IMR-90 (cell line): Measurements from ENCODE around the gene C16orf89. TPM values are rescaled to one million over a fixed set of nuclear protein-coding genes. Genes with fewer than 3 reads are reported as not detected.

ENCODE experiments used
- ATAC-seq: fragments of 200-7000 bp; cut with Tn5 transposase; 2 replicates; pipeline ENCODE4 v1.9.1; 2020; ENCODE audit warnings: low read depth, mild to moderate bottlenecking, moderate library complexity
- BruUV-seq: library from RNA; stranded (reverse); fragments of 400-500 nt; replicated peaks from 2 replicates; lab custom pipeline; 2021; lab: Mats Ljungman, UMichigan
- CTCF ChIA-PET: fragments of 300-600 bp; formaldehyde crosslinking; extraction: SDS; loops from one replicate; lab custom pipeline; 2021; ENCODE audit warnings: antibody characterized with exemption; lab: Yijun Ruan, JAX
- POLR2A ChIA-PET: fragments of 300-600 bp; sonication (Branson Sonifier 250); formaldehyde crosslinking; loops from one replicate; lab custom pipeline; 2022; ENCODE audit warnings: antibody characterized with exemption; ENCODE audit not compliant: unreplicated experiment; lab: Charles Lee
- DNase-seq: peaks from one replicate; pipeline ENCODE4 v3.0.0; 2013
- H2AFZ ChIP-seq: replicated peaks from 2 replicates; pipeline ENCODE3; 2013; ENCODE audit warnings: low read length, mild to moderate bottlenecking; ENCODE audit not compliant: poor library complexity
- H2AK5ac ChIP-seq: 2 replicates; pipeline ENCODE4 v1.6.1; 2013; ENCODE audit warnings: low read depth, low read length, inconsistent platforms
- H2AK9ac ChIP-seq: replicated peaks from 2 replicates; pipeline ENCODE3; 2013; ENCODE audit warnings: mild to moderate bottlenecking, low read depth, low read length, moderate library complexity; ENCODE audit not compliant: poor library complexity
- H2BK120ac ChIP-seq: 2 replicates; pipeline ENCODE4 v1.6.1; 2013; ENCODE audit warnings: low read depth, low read length, inconsistent platforms
- H2BK15ac ChIP-seq: 3 replicates; pipeline ENCODE4 v1.6.1; 2013; ENCODE audit warnings: low read depth, low read length, inconsistent platforms
- H2BK20ac ChIP-seq: 2 replicates; pipeline ENCODE4 v1.6.1; 2013; ENCODE audit warnings: low read depth, mild to moderate bottlenecking, inconsistent platforms, low read length, moderate library complexity
- H2BK5ac ChIP-seq: 2 replicates; pipeline ENCODE4 v1.6.1; 2013; ENCODE audit warnings: mild to moderate bottlenecking, low read depth, low read length, inconsistent platforms; ENCODE audit not compliant: poor library complexity, severe bottlenecking
- H3K14ac ChIP-seq: replicated peaks from 2 replicates; pipeline ENCODE4 v1.6.1; 2013; ENCODE audit warnings: low read depth, low read length, inconsistent platforms
- H3K18ac ChIP-seq: 2 replicates; pipeline ENCODE4 v1.6.1; 2013; ENCODE audit warnings: low read depth, low read length, control low read depth
- H3K23ac ChIP-seq: 2 replicates; pipeline ENCODE4 v1.6.1; 2013; ENCODE audit warnings: low read depth, low read length, inconsistent platforms
- H3K27ac ChIP-seq: 2 replicates; pipeline ENCODE4 v1.5.1; 2013; ENCODE audit warnings: mild to moderate bottlenecking, control low read depth, low read length; ENCODE audit not compliant: insufficient read depth
- H3K27me3 ChIP-seq: 2 replicates; pipeline ENCODE4 v1.6.1; 2013; ENCODE audit warnings: low read length; ENCODE audit not compliant: control insufficient read depth, insufficient read depth
- H3K36me3 ChIP-seq: 2 replicates; pipeline ENCODE4 v1.6.1; 2013; ENCODE audit warnings: low read length, mixed read lengths; ENCODE audit not compliant: control insufficient read depth, insufficient read depth
- H3K4ac ChIP-seq: 2 replicates; pipeline ENCODE4 v1.6.1; 2013; ENCODE audit warnings: low read depth, low read length, inconsistent platforms
- H3K4me1 ChIP-seq: 2 replicates; pipeline ENCODE4 v1.6.1; 2013; ENCODE audit warnings: low read length, mixed read lengths; ENCODE audit not compliant: control insufficient read depth, insufficient read depth
- H3K4me2 ChIP-seq: 2 replicates; pipeline ENCODE4 v1.6.1; 2013; ENCODE audit warnings: low read depth, mild to moderate bottlenecking, control low read depth, low read length, moderate library complexity
- H3K4me3 ChIP-seq: 2 replicates; pipeline ENCODE4 v1.5.1; 2013; ENCODE audit warnings: low read depth, mild to moderate bottlenecking, control low read depth, low read length, moderate library complexity; ENCODE audit not compliant: insufficient read depth
- H3K56ac ChIP-seq: 2 replicates; pipeline ENCODE4 v1.6.1; 2013; ENCODE audit warnings: low read length, inconsistent platforms; ENCODE audit not compliant: insufficient read depth; ENCODE audit errors: extremely low read depth
- H3K79me1 ChIP-seq, 2 experiments: 2 replicates each; pipeline ENCODE4 v1.6.1; 2013; ENCODE audit warnings: low read length in 2 of 2, inconsistent platforms in 1 of 2, low read depth in 1 of 2
- H3K9ac ChIP-seq: 2 replicates; pipeline ENCODE4 v1.6.1; 2013; ENCODE audit warnings: low read depth, low read length, control low read depth
- H3K9me1 ChIP-seq: 2 replicates; pipeline ENCODE4 v1.6.1; 2013; ENCODE audit warnings: low read length, inconsistent platforms; ENCODE audit not compliant: insufficient read depth
- H3K9me3 ChIP-seq: 2 replicates; pipeline ENCODE4 v1.6.1; 2013; ENCODE audit warnings: low read length; ENCODE audit not compliant: control insufficient read depth, insufficient read depth
- H4K20me1 ChIP-seq: 2 replicates; pipeline ENCODE4 v1.6.1; 2013; ENCODE audit warnings: low read length, inconsistent platforms; ENCODE audit not compliant: insufficient read depth
- H4K5ac ChIP-seq: 2 replicates; pipeline ENCODE4 v1.6.1; 2013; ENCODE audit warnings: mild to moderate bottlenecking, low read depth, low read length, control low read depth
- H4K8ac ChIP-seq, 2 experiments: 2 replicates each; pipeline ENCODE4 v1.6.1; 2013; ENCODE audit warnings: low read depth in 2 of 2, low read length in 2 of 2, control low read depth in 1 of 2, inconsistent platforms in 1 of 2
- H4K91ac ChIP-seq: 2 replicates; pipeline ENCODE4 v1.6.1; 2013; ENCODE audit warnings: low read depth, low read length, inconsistent platforms; ENCODE audit not compliant: insufficient read depth
- CTCF ChIP-seq: conservative IDR thresholded peaks from 2 replicates; pipeline ENCODE4 v1.5.1; 2012; ENCODE audit warnings: mild to moderate bottlenecking, low read depth, low read length, improper control_type of control experiment
- FOS ChIP-seq: fragments of 150-350 bp; IDR thresholded peaks from 2 replicates; pipeline ENCODE4 v1.6.1; 2016; ENCODE audit warnings: low read depth, low read length
- MAFK ChIP-seq: IDR thresholded peaks from 2 replicates; pipeline ENCODE4 v1.6.1; 2012; ENCODE audit warnings: low read depth, low read length, improper control_type of control experiment
- POLR2A ChIP-seq: IDR thresholded peaks from 2 replicates; pipeline ENCODE4 v1.6.1; 2012; ENCODE audit warnings: mild to moderate bottlenecking, low read depth, low read length
- RFX5 ChIP-seq: IDR thresholded peaks from 2 replicates; pipeline ENCODE4 v1.8.0; 2012; ENCODE audit warnings: low read depth, mild to moderate bottlenecking, low read length, moderate library complexity
- WGBS, 2 experiments: methylation state at CpG; one replicate each; pipeline versions ENCODE4 v1.1.5 to v1.1.7; 2013; ENCODE audit warnings: missing lambda C conversion rate in 2 of 2; ENCODE audit not compliant: insufficient read length in 1 of 2; ENCODE audit errors: extremely low coverage in 2 of 2; 5-methylcytosine and 5-hydroxymethylcytosine counted together
- dilution Hi-C: fragments of 300-500 bp; cut with HindIII; formaldehyde crosslinking; loops from one replicate; pipeline ENCODE4 v1.14.3; 2018; ENCODE audit warnings: low sequenced_read_pairs; ENCODE audit not compliant: unreplicated experiment
- in situ Hi-C: fragments of 300-500 bp; cut with MboI; formaldehyde crosslinking; loops from 3 replicates; pipeline ENCODE4 v1.14.3; 2019; ENCODE audit warnings: low sequenced_read_pairs, inconsistent platforms, mixed read lengths
- intact Hi-C: fragments of 100-400 bp; cut with micrococcal nuclease; formaldehyde crosslinking; loops from 2 replicates; pipeline ENCODE4 v1.10.0; 2022
- polyA plus RNA-seq, 3 experiments: library from polyadenylated mRNA; depleted of rRNA; stranded (reverse); fragments of >200 nt; gene quantifications; 2 replicates each; pipeline ENCODE4 v1.2.3, GENCODE V29; 2012; ENCODE audit warnings: low replicate concordance in 1 of 3
- total RNA-seq: library from RNA; depleted of rRNA; stranded (reverse); fragments of >200 nt; gene quantifications from 2 replicates; pipeline ENCODE4 v1.2.3, GENCODE V29; 2012

The C16orf89 gene
- total and polyA plus RNA-seq, 2 of the 4 experiments (the other 2 are of a cell fraction) = 0.17 to 0.18 TPM

- Histone ChIP-seq H3K9me1 (peaks cover 3% of the 10 kb centered on the region; the same call in 1 of the 2 replicates), H2BK20ac (no peak overlapping the region), H3K56ac (no peak overlapping the region), H2AK5ac (no peak overlapping the region), H3K4me3 (no peak overlapping the region), H3K4ac (no peak overlapping the region), H3K14ac (no peak overlapping the region), H3K4me2 (no peak overlapping the region), H4K8ac (no peak overlapping the region), H3K9me3 (no peaks in the 10 kb centered on the region), H3K27me3 (peaks cover 16% of the 10 kb centered on the region), H3K36me3 (no peaks in the 10 kb centered on the region), H4K91ac (no peak overlapping the region), H3K9ac (no peak overlapping the region), H4K5ac (no peak overlapping the region), H3K23ac (no peak overlapping the region), H2AFZ (no peak overlapping the region), H3K4me1 (peaks cover 3% of the 10 kb centered on the region; the same call in 1 of the 2 replicates), H2BK120ac (no peak overlapping the region), H2AK9ac (no peak overlapping the region), H2BK15ac (no peak overlapping the region), H2BK5ac (no peak overlapping the region), H3K79me1 (no peaks in the 10 kb centered on the region), H3K18ac (no peak overlapping the region), H3K27ac (no peak overlapping the region), H4K20me1 (no peaks in the 10 kb centered on the region)
- intact Hi-C loops (no loop called here), in situ Hi-C loops (no loop called here), dilution Hi-C loops (no loop called here)
- TF ChIP-seq RFX5 = no peak
- TF ChIP-seq FOS = no peak
- TF ChIP-seq POLR2A = no peak
- no peak for TF ChIP-seq MAFK
- no peak for TF ChIP-seq CTCF
- 58% methylated on average over 5 of the region's 10 CpGs; no CpG with 5 or more reads in 1 of the 2 experiments for WGBS, 2 experiments
- no peak for ATAC-seq
- CTCF ChIA-PET = no interaction called here
- POLR2A ChIA-PET = interaction anchor here (0.6 to 0.7 kb wide), 2 partner anchors 27 to 249 kb away, joined by 3 to 5 read pairs; no protein-coding TSS in a partner anchor
- no peak for DNase-seq
- BruUV-seq = no TSS peak
Measured at GRCh38 chr16:5060073-5060641, 5.6 kb downstream of the C16orf89 start.
